GM19351 (cell line): ENCODE measurements around the gene FMO2.

Experiments
- ATAC-seq: cut with Tn5 transposase; IDR thresholded peaks from one replicate; pipeline ENCODE4 v1.9.1; 2021; ENCODE audit warnings: mild to moderate bottlenecking, moderate library complexity; ENCODE audit not compliant: unreplicated experiment

The FMO2 gene, protein sequence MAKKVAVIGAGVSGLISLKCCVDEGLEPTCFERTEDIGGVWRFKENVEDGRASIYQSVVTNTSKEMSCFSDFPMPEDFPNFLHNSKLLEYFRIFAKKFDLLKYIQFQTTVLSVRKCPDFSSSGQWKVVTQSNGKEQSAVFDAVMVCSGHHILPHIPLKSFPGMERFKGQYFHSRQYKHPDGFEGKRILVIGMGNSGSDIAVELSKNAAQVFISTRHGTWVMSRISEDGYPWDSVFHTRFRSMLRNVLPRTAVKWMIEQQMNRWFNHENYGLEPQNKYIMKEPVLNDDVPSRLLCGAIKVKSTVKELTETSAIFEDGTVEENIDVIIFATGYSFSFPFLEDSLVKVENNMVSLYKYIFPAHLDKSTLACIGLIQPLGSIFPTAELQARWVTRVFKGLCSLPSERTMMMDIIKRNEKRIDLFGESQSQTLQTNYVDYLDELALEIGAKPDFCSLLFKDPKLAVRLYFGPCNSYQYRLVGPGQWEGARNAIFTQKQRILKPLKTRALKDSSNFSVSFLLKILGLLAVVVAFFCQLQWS

DNA sequence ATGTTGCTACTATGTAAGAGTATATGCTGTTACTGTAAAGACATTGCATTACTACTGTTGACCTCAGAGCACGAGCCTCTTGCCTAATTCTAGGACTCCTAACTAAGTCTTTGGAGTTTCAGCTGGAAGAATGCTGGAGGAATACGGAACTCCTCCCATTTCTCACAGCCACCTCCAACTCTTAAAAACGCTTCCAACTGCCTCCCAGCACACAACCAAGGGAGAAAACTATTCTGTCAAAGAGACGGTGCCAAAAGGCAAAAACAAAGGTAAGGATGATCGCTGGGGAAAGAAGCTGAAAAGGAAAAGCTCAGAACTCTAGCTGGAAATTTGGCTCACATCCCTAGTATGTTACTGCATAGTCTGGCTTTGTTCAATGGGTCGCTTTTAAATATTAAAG, at the start of gene FMO2:
Gene FMO2 (plus strand): TSS at position 210 of the 400 bp plus-strand sequence. CDS start 414 bp downstream, outside the sequence.
- no peak for ATAC-seq

DNA sequence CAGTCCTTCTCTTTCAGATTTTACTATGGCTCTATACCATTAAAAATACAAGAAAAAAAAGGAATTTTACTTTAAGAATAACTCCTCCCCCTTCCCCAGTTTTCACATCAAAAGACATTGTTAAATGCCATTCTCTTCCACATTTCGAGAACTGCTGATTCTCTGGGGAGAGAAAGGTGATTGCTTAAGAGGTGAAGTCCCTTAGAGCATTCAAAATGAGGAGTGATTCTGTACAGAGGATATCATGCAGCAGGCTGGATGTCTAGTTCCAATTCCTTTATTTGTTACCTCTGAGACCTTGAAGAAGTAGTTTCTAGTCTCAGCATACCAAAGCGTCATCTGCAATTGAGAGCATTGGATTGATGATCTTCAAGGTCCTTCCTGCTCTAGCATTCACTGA, 47.5 kb upstream of the FMO2 start:
- no peak for ATAC-seq

DNA sequence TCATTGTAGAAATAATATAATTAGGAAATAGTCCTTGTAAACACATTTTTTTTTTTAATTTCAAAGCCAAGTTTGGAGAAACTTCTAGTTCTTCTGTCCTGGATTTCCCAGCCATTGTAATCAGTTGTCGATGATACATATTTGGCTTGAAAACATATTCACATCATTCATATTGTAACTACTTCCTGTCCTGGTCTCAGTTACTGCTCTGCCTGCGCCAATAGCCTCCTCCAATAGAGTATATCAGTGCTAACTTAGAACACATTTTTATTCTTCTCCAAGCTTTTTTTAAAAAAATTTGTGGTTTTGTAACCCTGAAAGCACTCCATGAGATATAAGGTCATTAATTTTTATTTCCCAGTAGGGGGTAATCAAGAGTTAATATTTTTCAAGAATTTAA, 46.1 kb upstream of the FMO2 start:
- no peak for ATAC-seq

DNA sequence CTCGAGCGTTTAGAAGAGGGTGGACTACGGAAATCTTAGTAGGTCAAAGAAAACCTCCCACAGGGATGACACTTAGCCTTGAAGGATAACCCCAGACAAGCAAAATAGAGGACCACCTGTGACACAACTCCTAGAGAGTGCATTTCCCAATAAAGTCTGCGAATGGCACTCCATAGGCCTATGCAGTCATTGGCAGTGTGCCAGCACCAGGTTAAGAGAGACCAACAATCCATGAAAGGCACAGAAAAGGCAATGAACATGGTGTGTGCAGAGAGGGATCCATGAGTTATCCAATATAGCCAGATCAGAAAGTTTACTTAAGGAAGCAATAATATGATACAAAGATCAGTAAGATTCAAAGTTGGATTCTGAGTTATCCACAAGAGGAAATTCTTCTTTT, 45.2 kb upstream of the FMO2 start:
- ATAC-seq, result no peak

DNA sequence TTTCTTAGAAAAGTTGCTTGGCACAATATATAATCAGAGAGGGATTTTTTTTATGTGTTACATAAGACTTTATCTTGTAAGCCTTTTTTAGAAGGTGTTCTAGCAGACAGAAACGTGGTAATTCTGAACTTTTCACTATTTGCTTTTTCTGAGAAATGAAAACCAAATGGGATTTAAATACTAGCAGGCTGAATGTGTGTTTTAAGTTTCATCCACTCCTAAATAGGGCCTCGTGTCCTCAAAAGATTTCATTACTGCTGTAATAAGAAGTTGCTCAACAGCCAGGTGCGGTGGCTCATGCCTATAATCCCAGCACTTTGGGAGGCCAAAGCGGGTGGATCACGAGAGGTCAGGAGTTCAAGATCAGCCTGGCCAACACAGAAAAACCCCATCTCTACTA, 44.7 kb upstream of the FMO2 start:
- no peak for ATAC-seq

DNA sequence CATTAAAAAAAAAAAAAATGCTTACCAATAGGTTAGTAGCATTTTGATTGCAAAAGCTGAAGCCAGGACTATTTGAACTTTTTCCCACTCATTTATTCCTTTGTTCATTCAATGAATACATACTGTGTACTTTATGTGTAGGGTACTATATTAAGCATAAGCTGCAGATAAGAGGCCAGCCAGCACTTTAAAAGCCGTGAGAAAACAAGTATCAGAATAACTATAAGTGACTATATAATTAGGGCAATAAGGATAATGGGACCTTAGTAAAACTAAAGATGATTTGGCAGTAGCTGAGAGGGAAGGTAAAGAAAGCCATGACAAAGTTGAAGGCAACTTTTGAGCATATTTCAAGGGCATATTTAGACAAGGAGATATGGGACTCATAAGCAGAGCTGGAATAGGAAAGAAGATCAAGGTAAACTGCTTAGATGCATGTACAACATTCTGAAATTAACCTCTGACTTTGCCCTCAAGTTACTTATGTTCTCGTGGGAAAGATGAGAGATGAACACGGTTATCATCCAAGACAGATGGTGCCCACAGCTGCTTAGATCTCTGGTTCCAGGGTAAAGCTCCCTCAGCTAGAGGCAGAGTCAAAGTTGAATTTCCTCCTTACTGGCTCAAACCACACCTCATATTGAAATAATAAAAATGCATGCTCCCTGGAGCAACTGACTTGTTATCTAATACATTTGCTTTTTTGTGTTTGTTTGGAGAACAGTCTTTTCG, 44.0 kb upstream of the FMO2 start:
- ATAC-seq, result no peak

DNA sequence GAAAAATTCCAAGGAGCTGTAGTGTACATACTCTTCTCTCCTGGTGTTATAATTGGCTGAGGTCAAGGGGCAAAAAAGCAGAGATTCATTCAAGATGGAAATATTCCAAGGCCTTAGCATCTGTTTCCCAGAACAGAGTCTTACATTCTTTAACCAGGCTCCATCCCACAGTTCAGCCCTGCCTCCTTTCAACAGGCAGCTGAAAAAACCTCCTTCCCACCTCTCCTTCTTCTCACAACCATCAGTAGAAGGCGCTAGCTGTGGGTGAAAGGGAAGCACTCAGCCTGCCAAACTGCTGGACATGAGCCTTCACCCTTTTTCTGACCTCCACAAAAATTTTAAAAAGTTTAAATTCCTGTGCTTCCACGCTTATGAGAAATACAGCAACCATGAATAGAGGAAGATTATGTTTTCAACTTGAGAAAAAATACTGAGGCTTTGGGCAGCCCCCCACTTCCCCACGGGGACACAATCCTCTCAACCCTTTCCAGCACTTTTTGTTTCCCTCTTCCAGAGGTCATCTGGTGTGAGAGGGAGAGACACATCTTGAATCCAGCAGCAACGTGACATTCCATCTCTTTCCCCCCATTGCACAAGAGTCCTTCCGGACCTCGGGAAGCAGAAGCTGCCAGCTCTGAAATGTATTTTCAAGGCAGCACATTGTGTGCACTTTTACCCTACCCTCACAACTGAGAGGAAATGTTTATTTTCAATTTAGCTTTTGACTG, 43.2 kb upstream of the FMO2 start:
- no peak for ATAC-seq

DNA sequence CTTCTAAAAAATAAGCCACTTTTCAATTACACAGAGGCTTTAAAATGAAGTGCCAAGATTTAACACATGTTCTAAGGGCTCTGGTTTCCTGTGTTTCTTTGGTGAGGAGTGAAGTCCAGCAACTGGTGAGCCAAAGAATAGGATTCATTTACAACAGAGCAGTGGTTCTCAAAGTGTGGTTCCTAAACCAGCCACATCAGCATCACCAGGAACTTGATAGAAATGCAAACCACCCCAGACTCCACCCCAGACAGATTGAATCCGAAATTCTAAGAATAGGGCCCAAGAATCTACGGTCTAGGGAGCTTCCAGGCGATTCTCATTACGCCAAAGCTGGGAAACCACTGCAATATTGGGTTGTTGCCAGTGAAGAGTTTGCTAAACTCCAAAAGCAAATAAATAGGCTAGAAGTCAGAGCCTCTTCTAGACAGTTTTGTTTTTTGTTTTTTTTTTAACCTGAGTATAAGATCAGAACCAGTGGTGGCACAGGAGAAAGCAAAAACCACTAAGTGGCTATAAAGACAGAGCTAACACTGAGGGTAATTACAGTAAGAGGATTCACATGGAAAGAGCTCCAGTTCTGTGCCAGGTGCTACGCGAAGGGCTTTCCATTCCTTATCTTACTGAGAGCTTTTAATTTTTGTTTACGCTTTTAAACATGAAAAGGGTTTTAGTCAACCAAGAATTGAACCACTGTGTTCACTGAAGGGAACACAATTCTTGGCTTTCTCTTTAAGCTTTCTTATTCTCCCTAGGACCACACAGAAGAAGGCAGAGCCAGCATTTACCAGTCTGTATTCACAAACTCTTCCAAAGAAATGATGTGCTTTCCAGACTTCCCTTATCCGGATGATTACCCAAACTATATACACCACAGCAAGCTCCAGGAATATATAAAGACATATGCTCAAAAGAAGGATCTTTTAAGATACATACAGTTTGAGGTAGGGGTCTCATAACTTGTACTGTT, 42.4 kb upstream of the FMO2 start:
- ATAC-seq, result no peak

DNA sequence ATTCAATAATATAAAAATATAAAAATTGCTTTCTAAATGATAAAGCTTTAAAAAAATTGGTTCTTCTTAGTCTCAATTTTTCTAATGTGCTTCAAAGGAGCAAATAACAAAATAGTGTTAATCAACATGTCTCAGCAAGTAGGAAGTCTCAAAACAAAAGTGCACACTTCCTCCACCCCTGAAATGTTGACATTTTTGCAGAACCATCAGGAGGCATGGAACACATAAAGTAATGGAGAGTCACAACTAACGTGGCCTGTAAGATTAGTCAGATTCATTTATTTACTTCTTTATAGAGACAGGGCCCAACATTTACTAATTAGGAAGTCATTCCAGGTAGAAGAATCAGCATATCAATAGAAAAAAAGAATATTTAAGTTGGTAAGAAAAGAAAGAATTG, 34.9 kb upstream of the FMO2 start:
- no peak for ATAC-seq

DNA sequence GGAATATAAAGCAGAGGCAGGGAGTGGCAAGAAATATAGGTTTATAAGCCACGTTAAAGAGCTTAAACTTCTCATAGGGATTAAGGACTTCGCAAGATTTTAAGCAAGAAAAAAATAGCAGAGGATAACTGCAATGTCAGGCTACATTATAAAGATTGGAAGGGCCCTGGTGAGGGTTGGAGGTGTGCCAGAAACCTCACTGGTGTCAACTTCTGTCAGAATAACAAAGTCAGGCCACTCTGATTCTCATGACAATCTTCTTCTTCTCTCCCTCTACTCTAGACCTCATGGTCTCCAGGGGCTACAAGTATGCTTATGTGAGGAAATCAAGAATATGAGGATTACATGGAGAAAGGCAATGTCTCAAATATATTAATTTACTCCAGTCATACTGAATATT, 32.6 kb upstream of the FMO2 start:
- no peak for ATAC-seq

DNA sequence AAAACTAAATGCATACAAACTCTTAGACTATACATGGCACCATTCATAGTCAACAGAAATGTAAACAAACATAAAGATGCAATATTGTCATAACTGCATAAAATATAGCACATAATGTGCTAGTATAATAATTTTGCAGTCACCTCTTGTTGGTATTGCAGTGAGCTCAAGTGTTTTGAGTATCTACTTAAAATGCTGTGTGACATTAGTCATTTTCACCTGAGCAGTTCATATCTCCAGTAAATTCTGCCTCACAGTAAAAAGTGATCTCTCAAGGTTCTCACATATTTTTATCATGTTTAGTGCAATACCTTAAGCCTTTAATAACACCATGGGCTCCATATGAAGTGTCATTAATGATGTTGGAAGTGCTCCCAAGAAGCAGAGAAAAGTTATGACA, 29.6 kb upstream of the FMO2 start:
- ATAC-seq, result no peak

DNA sequence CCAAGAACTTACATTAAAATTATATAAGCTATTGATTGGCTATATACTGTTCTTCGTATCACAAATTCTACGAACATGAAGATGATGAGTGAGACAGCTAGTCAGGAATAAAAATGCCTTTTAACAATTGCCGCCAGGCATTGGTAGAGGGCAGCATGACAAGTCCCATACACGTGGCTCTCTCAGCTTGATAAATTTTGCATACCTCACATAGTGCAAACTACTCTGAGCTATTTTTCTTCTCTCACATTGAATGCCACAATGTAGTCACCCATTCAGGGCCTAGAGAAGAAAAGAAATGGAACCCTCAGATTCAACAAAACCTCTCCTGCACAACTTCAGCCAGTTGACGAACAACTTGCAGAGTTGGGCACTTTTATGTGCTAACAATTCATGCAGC, 27.0 kb upstream of the FMO2 start:
- no peak for ATAC-seq

DNA sequence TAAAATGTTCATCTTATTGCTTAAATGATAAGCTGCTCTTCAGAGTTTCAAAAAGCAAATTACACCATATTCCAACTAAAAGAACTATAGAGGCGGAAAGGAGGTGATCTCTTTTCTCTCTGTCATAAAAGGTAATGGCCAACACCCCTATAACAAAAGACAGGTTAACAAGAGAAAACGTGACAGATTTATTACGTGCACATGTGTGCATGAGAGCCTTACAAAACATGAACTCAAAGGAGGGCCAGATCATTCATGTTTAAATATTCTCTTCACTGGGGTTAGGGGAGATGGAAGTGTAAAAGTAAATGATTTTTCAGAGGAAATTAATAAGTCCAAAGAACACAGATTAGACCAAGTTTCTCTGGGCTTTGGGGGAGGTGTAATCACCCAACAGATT, 26.5 kb upstream of the FMO2 start:
- no peak for ATAC-seq

DNA sequence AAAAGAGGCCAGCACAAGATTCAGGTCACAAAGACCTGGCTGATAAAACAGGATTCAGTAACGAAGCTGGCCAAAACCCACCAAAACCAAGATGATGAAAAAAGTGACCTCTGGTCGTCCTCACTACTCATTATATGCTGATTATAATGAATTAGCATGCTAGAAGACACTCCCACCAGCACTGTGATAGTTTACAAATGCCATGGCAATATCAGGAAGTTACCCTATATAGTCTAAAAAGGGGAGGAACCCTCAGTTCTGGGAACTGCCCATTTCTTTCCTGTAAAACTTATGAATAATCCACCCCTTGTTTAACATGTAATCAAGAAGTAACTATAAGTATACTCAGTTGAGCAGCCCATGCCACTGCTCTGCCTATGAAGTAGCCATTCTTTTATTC, 26.0 kb upstream of the FMO2 start:
- ATAC-seq, result no peak

DNA sequence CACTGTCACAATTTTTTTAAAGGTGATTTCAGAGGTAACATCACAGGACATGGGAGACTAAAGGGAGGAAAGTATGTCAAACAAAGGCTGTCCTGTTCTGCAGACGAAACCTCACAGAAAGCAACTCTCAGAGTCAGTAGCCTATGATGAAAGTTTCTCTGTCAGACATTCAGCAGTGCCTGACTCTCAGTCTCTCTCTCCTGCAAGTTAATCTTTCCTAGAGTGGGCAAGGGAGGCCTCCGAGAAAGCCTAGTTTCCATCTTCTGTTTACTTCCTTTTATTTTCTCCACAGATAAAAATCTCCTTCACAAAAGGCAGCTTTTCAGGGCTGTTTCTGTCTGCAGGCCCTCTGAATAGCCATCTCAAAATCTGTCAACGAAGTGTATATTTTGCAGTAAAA, 24.9 kb upstream of the FMO2 start:
- ATAC-seq, result no peak

DNA sequence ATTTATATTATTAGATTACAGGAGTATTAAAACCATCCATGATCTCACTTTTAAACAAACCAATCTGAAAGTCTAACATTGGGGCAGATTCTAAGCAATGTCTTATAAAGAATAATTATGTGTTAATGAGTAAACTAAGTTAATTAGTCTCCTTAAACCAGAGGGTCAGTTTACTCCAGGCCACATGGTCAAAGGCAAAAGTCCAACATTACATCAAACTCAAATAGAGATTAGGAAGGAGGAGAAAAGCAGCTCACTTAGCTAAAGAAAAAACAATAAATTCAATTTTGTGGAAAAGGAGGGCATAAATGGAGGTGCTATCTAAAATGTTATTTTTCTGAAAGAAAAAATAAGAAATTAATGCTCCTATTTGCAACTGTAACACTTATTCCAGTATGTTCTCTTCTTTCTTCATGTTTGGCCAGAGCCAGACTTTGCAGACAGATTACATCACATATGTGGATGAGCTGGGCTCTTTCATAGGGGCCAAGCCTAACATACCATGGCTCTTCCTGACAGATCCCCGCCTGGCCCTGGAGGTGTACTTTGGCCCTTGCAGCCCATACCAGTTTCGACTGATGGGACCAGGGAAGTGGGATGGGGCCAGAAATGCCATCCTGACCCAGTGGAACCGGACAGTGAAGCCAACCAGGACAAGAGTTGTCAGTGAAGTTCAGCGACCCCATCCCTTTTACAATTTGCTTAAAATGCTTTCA, 24.3 kb upstream of the FMO2 start:
- no peak for ATAC-seq

DNA sequence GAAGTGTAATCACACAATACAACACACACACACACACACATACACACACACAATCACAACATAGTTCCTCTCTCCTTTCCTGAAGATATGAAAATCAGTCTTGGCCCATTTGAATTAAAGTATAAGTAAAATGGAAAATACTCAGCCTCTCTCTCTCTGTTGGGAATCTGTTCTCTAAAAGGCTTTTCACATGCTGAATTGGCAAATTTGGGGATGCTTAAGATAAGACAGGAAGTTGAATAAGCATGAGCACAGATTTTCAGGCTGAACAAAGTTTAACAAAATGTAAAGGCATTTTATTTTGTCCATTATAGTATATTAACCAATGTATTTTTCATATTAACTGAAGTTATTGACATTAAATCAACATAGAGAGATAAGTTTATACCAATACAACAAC, 23.7 kb upstream of the FMO2 start:
- no peak for ATAC-seq

DNA sequence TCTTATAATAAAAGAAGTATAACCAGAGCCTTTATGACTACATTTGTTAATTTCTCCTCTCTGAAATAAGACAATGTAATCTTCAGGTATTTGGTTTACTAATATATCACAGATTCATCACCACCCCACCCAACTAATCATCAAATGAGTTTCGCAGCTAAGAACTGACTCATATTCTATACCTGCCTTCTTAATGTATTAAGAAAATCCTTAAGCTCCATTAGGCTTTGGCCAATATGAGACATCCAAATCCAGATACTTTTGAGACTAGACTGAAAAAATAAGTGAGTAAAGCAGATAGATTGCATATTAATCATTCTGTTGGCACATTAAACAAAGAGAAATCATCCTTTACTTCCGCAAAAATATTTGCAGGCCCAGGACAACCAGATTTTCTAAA, 18.7 kb upstream of the FMO2 start:
- no peak for ATAC-seq

DNA sequence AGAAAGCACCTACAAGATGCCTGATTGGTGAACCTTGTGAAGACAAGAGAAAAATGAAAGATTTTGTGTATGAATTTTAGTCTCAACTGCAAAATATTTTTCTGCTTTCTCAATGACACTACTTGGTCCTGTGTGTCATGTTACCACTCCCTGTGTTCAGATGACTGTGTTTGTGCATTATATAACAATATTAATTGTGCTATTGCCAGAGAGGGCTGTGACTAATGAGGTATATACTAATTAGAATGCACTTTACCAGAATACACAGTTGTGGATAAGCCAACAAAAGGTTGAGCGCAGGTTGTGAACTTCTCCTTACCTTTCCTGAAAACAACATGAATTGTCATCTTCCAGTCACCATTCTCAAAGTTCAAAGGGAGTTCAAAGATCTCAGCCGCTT, 17.3 kb upstream of the FMO2 start:
- no peak for ATAC-seq

DNA sequence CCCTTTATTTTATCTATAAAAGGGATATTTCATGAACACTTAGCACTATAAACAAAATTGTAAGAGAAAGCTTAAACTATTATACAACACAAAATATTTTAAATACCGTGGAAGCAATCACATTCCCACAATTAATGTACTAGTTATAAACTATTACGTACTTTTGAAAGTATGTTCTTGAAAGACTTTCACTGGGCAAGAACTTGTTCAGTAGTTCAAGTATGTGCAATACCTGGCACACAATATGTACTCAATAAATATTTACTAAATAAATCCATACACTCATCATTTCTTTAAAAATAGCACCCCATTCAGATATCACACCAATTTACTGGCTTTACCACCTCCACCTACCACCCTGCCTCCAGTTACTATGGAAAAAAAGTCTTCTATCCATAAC, 12.6 kb upstream of the FMO2 start:
- ATAC-seq, result no peak
